PC-3 (cell line): ENCODE measurements around the gene ATPAF1. TPM values are rescaled to one million over a fixed set of nuclear protein-coding genes. Genes with fewer than 3 reads are reported as not detected.

Source experiments
- ATAC-seq: fragments of 200-7000 bp; cut with Tn5 transposase; 2 replicates; pipeline ENCODE4 v1.9.1; 2020; ENCODE audit warnings: mild to moderate bottlenecking, moderate library complexity
- BruUV-seq: library from RNA; stranded (reverse); fragments of 400-500 nt; replicated peaks from 2 replicates; lab custom pipeline; 2021; lab: Mats Ljungman, UMichigan
- CTCF ChIA-PET: fragments of 300-600 bp; sonication (Branson Sonifier 250); formaldehyde crosslinking; loops from one replicate; lab custom pipeline; 2022; ENCODE audit warnings: antibody characterized with exemption; lab: Charles Lee
- POLR2A ChIA-PET: fragments of 300-600 bp; sonication (Branson Sonifier 250); formaldehyde crosslinking; loops from one replicate; lab custom pipeline; 2022; ENCODE audit warnings: antibody characterized with exemption; ENCODE audit not compliant: unreplicated experiment; lab: Charles Lee
- DNase-seq: peaks from one replicate; pipeline ENCODE4 v3.0.0-alpha.2; 2015
- H2AFZ ChIP-seq: fragments of 300-600 bp; sonication (generic); 2 replicates; pipeline ENCODE4 v1.6.0; 2016; ENCODE audit warnings: antibody characterized with exemption, low read length
- H3F3A ChIP-seq: fragments of 300-600 bp; sonication (generic); one replicate; pipeline ENCODE4 v1.6.0; 2017; ENCODE audit warnings: antibody characterized with exemption, low read length, control low read depth, mild to moderate bottlenecking; ENCODE audit not compliant: unreplicated experiment
- H3K27ac ChIP-seq: fragments of 300-600 bp; sonication (generic); 2 replicates; pipeline ENCODE4 v1.5.1; 2016; ENCODE audit warnings: mild to moderate bottlenecking, low read length
- H3K27me3 ChIP-seq: fragments of 300-600 bp; sonication (generic); 2 replicates; pipeline ENCODE4 v1.6.1; 2016; ENCODE audit warnings: low read length, mixed read lengths
- H3K36me3 ChIP-seq: fragments of 300-600 bp; sonication (generic); 2 replicates; pipeline ENCODE4 v1.6.1; 2016; ENCODE audit warnings: low read depth, mixed run types, low read length, mixed read lengths
- H3K4me1 ChIP-seq: fragments of 300-600 bp; sonication (generic); 2 replicates; pipeline ENCODE4 v1.5.1; 2016; ENCODE audit warnings: low read length; ENCODE audit not compliant: insufficient read depth
- H3K4me2 ChIP-seq: fragments of 300-600 bp; sonication (generic); 2 replicates; pipeline ENCODE4 v1.6.0; 2016; ENCODE audit warnings: low read length
- H3K4me3 ChIP-seq: fragments of 300-600 bp; sonication (generic); 2 replicates; pipeline ENCODE4 v1.5.1; 2016; ENCODE audit warnings: mild to moderate bottlenecking, low read length, mixed read lengths
- H3K79me2 ChIP-seq: fragments of 300-600 bp; sonication (generic); 2 replicates; pipeline ENCODE4 v1.6.1; 2017; ENCODE audit warnings: low read length, mixed read lengths
- H3K9ac ChIP-seq: fragments of 300-600 bp; sonication (generic); 2 replicates; pipeline ENCODE4 v1.6.0; 2016; ENCODE audit warnings: mild to moderate bottlenecking, low read length
- H3K9me2 ChIP-seq: fragments of 300-600 bp; sonication (generic); replicated peaks from 2 replicates; pipeline ENCODE4 v1.6.1; 2016; ENCODE audit warnings: mixed run types, low read length, mixed read lengths
- H3K9me3 ChIP-seq: fragments of 300-600 bp; sonication (generic); 2 replicates; pipeline ENCODE4 v1.6.1; 2016; ENCODE audit warnings: low read length, mixed read lengths
- H4K20me1 ChIP-seq: fragments of 300-600 bp; sonication (generic); 2 replicates; pipeline ENCODE4 v1.6.1; 2016; ENCODE audit warnings: low read length, mixed read lengths
- EZH2 ChIP-seq: fragments of 300-600 bp; sonication (generic); IDR thresholded peaks from one replicate; pipeline ENCODE4 v1.6.1; 2017; ENCODE audit warnings: antibody characterized with exemption, mild to moderate bottlenecking, low read length; ENCODE audit not compliant: unreplicated experiment
- EZH2phosphoT487 ChIP-seq: fragments of 300-600 bp; sonication (generic); IDR thresholded peaks from 2 replicates; pipeline ENCODE4 v1.6.1; 2018; ENCODE audit warnings: mild to moderate bottlenecking, antibody characterized with exemption, low read length, borderline replicate concordance
- intact Hi-C: fragments of 100-400 bp; cut with micrococcal nuclease; formaldehyde crosslinking; loops from 2 replicates; pipeline ENCODE4 v1.9.0; 2023
- total RNA-seq: library from RNA; depleted of rRNA; stranded (reverse); fragments of >200 nt; gene quantifications from 2 replicates; pipeline ENCODE4 v1.2.3, GENCODE V29; 2014
- TF ChIP-seq, protein P1 (sequence below): fragments of 300-600 bp; sonication (generic); conservative IDR thresholded peaks from 2 replicates; pipeline ENCODE4 v1.5.1; 2017; ENCODE audit warnings: antibody characterized with exemption, low read depth, mild to moderate bottlenecking, low read length

The ATPAF1 gene
- total RNA-seq, 1 experiment from 2014 or later, result 68.3 TPM

DNA sequence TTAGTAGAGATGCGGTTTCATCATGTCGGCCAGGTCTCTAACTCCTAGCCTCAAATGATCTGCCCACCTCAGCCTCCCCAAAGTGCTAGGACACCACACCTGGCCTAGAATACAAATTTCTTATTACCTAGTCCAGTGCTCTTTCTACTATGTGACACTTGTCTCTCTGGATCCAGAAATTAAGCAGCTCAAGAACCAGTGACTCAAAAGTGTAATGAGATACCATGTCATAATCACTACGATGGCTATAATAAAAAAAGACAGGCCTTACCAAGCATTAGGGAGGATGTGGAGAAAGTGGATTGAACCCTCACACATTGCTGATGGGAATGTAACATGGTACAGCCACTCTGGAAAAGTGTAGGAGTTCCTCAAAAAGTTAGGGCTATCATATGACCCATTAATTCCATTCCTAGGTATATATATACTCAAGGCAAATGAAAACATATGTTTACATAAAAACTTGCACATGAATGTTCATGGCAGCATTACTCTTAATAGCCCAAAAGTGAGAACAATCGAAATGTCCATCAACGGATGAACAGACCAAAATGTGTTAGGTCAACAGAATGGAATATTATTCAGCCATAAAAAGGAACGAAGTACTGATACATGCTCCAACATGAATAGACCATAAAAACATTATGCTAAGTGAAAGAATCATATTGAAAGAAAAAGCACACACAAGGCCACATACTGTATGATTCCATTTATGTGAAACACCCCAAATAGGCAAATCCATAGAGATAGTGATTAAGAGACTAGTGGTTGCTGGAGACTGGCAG is 11.8 kb upstream of the ATPAF1 start:
- Histone ChIP-seq H3K4me1 (peaks cover 18% of the 10 kb centered on the region), H4K20me1 (no peaks in the 10 kb centered on the region), H3K4me3 (no peak overlapping the region), H3K27ac (no peak overlapping the region), H3K9me2 (no peaks in the 10 kb centered on the region), H3K36me3 (peaks cover 73% of the 10 kb centered on the region), H3K79me2 (no peaks in the 10 kb centered on the region), H3K9me3 (no peaks in the 10 kb centered on the region), H3F3A (no peaks in the 10 kb centered on the region), H2AFZ (no peak overlapping the region), H3K9ac (no peak overlapping the region), H3K4me2 (no peak overlapping the region), H3K27me3 (no peaks in the 10 kb centered on the region)
- ATAC-seq, result no peak
- no TSS peak for BruUV-seq
- intact Hi-C loops, result no loop called here
- TF ChIP-seq EZH2, result no peak
- TF ChIP-seq EZH2phosphoT487, result no peak
- TF ChIP-seq, protein P1, sequence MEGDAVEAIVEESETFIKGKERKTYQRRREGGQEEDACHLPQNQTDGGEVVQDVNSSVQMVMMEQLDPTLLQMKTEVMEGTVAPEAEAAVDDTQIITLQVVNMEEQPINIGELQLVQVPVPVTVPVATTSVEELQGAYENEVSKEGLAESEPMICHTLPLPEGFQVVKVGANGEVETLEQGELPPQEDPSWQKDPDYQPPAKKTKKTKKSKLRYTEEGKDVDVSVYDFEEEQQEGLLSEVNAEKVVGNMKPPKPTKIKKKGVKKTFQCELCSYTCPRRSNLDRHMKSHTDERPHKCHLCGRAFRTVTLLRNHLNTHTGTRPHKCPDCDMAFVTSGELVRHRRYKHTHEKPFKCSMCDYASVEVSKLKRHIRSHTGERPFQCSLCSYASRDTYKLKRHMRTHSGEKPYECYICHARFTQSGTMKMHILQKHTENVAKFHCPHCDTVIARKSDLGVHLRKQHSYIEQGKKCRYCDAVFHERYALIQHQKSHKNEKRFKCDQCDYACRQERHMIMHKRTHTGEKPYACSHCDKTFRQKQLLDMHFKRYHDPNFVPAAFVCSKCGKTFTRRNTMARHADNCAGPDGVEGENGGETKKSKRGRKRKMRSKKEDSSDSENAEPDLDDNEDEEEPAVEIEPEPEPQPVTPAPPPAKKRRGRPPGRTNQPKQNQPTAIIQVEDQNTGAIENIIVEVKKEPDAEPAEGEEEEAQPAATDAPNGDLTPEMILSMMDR, result no peak
- POLR2A ChIA-PET, result no interaction called here
- CTCF ChIA-PET, result no interaction called here
- no peak for DNase-seq

DNA sequence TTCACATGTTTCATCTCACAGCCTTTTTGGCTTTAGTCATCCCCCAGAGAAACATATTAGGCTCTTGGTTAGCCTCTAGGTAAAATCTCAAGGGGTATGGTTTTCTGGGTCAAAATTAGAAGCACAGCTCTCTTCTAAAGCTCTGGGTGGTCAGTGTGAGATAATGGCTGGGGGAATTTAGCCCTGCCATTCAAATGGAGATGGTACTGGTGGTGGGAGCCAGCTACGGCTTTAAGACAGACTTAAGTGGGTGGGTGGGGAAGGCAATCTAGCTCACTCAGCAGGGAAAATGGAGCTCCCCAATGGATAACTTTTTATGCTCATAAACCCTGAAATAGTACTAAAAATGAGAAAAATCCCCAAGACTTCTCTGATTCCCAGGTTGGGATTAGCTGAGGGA is 9.2 kb upstream of the ATPAF1 start:
- CTCF ChIA-PET, result no interaction called here
- Histone ChIP-seq H3K27ac (no peak overlapping the region), H3K79me2 (no peaks in the 10 kb centered on the region), H3K4me2 (no peak overlapping the region), H2AFZ (no peak overlapping the region), H3F3A (no peaks in the 10 kb centered on the region), H3K4me3 (no peak overlapping the region), H3K4me1 (peaks cover 23% of the 10 kb centered on the region), H3K9me2 (no peaks in the 10 kb centered on the region), H3K9me3 (no peaks in the 10 kb centered on the region), H3K27me3 (no peaks in the 10 kb centered on the region), H3K9ac (no peak overlapping the region), H3K36me3 (peaks cover 50% of the 10 kb centered on the region), H4K20me1 (no peaks in the 10 kb centered on the region)
- intact Hi-C loops, result no loop called here
- DNase-seq (no peak), ATAC-seq (no peak)
- no peak for TF ChIP-seq EZH2phosphoT487
- no TSS peak for BruUV-seq
- POLR2A ChIA-PET, result no interaction called here

DNA sequence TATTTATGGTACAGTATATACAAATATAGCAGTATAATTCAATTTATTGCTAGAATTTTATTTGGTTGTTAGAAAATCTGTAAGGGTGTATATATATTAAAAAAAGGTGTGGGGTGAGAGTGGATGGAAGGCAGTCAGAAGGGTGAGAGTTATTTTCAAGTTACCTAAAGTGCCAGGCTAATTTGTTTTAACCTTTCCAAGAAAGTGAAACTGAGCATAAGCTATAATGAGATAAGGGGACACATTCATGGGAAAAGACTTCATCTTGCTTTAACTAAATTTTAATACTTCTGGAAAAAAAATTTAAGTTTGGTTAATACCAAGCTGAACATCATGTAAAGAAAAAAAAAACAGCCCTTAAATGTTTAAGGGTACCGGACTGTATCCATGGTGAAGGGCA is 8.4 kb upstream of the ATPAF1 start:
- Histone ChIP-seq H3K9ac (no peak overlapping the region), H4K20me1 (no peaks in the 10 kb centered on the region), H3K27me3 (no peaks in the 10 kb centered on the region), H3K79me2 (no peaks in the 10 kb centered on the region), H3F3A (no peaks in the 10 kb centered on the region), H3K36me3 (peaks cover 47% of the 10 kb centered on the region), H3K4me1 (peaks cover 15% of the 10 kb centered on the region), H3K4me2 (no peak overlapping the region), H3K9me3 (no peaks in the 10 kb centered on the region), H3K9me2 (no peaks in the 10 kb centered on the region), H2AFZ (no peak overlapping the region), H3K4me3 (no peak overlapping the region), H3K27ac (no peak overlapping the region)
- ChIA-PET POLR2A (no interaction called here), CTCF (no interaction called here)
- DNase-seq (no peak), ATAC-seq (no peak)
- intact Hi-C loops, result no loop called here
- TF ChIP-seq EZH2, result no peak
- TF ChIP-seq EZH2phosphoT487, result no peak
- TF ChIP-seq, protein P1, result no peak
- TSS peak; percentile 5 for BruUV-seq
